T-cell (primary cell): ENCODE results near the gene CEBPG. TPM values are rescaled to one million over a fixed set of nuclear protein-coding genes. Genes with fewer than 3 reads are reported as not detected.

Experiments
- ATAC-seq, 4 experiments: fragments of 200-7000 bp in 3 of 4; fragments of 150-1000 bp in 1 of 4; cut with Tn5 transposase; replicated peaks in 1 of 4; 1 replicate in 3 of 4; 2 replicates in 1 of 4; pipeline ENCODE4 v1.10.0; 2021; ENCODE audit warnings: moderate library complexity in 3 of 4, mild to moderate bottlenecking in 2 of 4, moderate number of reproducible peaks in 1 of 4
- CTCF ChIA-PET, 2 donors: fragments of 300-600 bp; sonication (Branson Sonifier 250); formaldehyde crosslinking; loops; one replicate each; lab custom pipeline; 2022; ENCODE audit warnings: antibody characterized with exemption in 2 of 2; lab: Charles Lee
- POLR2A ChIA-PET, 2 donors: fragments of 300-600 bp; sonication (Branson Sonifier 250); formaldehyde crosslinking; loops; one replicate each; lab custom pipeline; 2022; ENCODE audit warnings: antibody characterized with exemption in 2 of 2; lab: Charles Lee
- DNase-seq, 35 experiments: peaks; one replicate each; pipeline versions ENCODE4 v3.0.0 to v3.0.0-alpha.2; 2013 to 2023
- H3K27ac ChIP-seq: one replicate; pipeline ENCODE4 v1.5.1; 2013; ENCODE audit warnings: low read length
- H3K27me3 ChIP-seq, 2 experiments: replicated peaks in 1 of 2; 1 replicate in 1 of 2; 2 replicates in 1 of 2; pipeline versions ENCODE4 v1.6.1 to v1.7.0; 2013; ENCODE audit warnings: low read length in 1 of 2, mixed read lengths in 1 of 2; ENCODE audit not compliant: control insufficient read depth in 2 of 2, insufficient read depth in 2 of 2; ENCODE audit errors: extremely low read depth in 1 of 2
- H3K36me3 ChIP-seq, 2 donors: 1 replicate in 1 of 2; 2 replicates in 1 of 2; pipeline versions ENCODE4 v1.6.1 to v1.7.0; 2013; ENCODE audit warnings: low read length in 1 of 2; ENCODE audit not compliant: control insufficient read depth in 2 of 2, insufficient read depth in 1 of 2; ENCODE audit errors: extremely low read depth in 1 of 2
- H3K4me1 ChIP-seq, 2 experiments: 1 replicate in 1 of 2; 2 replicates in 1 of 2; pipeline versions ENCODE4 v1.6.1 to v1.7.0; 2013; ENCODE audit warnings: low read length in 2 of 2, mixed read lengths in 1 of 2; ENCODE audit not compliant: insufficient read depth in 2 of 2, control insufficient read depth in 1 of 2; ENCODE audit errors: extremely low read depth in 1 of 2
- H3K4me3 ChIP-seq, 2 donors: 1 replicate in 1 of 2; 2 replicates in 1 of 2; pipeline versions ENCODE4 v1.5.1 to v1.7.0; 2013; ENCODE audit warnings: mild to moderate bottlenecking in 2 of 2, low read length in 1 of 2, moderate library complexity in 1 of 2; ENCODE audit not compliant: control insufficient read depth in 1 of 2; ENCODE audit errors: extremely low read depth in 1 of 2
- H3K9me3 ChIP-seq: 2 replicates; pipeline ENCODE4 v1.7.0; 2013
- H3K27ac Mint-ChIP-seq, 2 donors: one replicate each; pipeline ENCODE4 v1.8.0; 2020 to 2021; ENCODE audit warnings: mild to moderate bottlenecking in 2 of 2, mixed read lengths in 2 of 2
- H3K27me3 Mint-ChIP-seq, 2 donors: one replicate each; pipeline ENCODE4 v1.8.0; 2021 to 2022; ENCODE audit warnings: mixed read lengths in 2 of 2
- H3K36me3 Mint-ChIP-seq: one replicate; pipeline ENCODE4 v1.8.0; 2021; ENCODE audit warnings: mixed read lengths
- H3K4me1 Mint-ChIP-seq, 3 donors: one replicate each; pipeline ENCODE4 v1.8.0; 2020 to 2022; ENCODE audit warnings: mixed read lengths in 3 of 3, mild to moderate bottlenecking in 1 of 3
- H3K4me3 Mint-ChIP-seq, 3 donors: one replicate each; pipeline ENCODE4 v1.8.0; 2020 to 2022; ENCODE audit warnings: mild to moderate bottlenecking in 3 of 3, mixed read lengths in 3 of 3, moderate library complexity in 3 of 3
- H3K9me3 Mint-ChIP-seq, 3 donors: one replicate each; pipeline ENCODE4 v1.8.0; 2020 to 2022; ENCODE audit warnings: mixed read lengths in 3 of 3
- WGBS: methylation state at CpG from one replicate; pipeline ENCODE4 v1.1.5; 2013; ENCODE audit warnings: missing lambda C conversion rate; ENCODE audit not compliant: insufficient coverage; 5-methylcytosine and 5-hydroxymethylcytosine counted together
- total RNA-seq, 35 experiments: library from RNA in 6 of 35; stranded (reverse) in 6 of 35; fragments of 120-200 nt in 1 of 35; gene quantifications; one replicate each; pipeline versions ENCODE4 v1.2.1 to v1.2.4 and lab custom pipeline; 2013 to 2026

Gene CEBPG
- total RNA-seq, 5 donors from 2014 or later (not counting 1 experiment from before 2014, with no cell fraction given), result 15.9 to 27.1 (median 25.1) TPM

DNA sequence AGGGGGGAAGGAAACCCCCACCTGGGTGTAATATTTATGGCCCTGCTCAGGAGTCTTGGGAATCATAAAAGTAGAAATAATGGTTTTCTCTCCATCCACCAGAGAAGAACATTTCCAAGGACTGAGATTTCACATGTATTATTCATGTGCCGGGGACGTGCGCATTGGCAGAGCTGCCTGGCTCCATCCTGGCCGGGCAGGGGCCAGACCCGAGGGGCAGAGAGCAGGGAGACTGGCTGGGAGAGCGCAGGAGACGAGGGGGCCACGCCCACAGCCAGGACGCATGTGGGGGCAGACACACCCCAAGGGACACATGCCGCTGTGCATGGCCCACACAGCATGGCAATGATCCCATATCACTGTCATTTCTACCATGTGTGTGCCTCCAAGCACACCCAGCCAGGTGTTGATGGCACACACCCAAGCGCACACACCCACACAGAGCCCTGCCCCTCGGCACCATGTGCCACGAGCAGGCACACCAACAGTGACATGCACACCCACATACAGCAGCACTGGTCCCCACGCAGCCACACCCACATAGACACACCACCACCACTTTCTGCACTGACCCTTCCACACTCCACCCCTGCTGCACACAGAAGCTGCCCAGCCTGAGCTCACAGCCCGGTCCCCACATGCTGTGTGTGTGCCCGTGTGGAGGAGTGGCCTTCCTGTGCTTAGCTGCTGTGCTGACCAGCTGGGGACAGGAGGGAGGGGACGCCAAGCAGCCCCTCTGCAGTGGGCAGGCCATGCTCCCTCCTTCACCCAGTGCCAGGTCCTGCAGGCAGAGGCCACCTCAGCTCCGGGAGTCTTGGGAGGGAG lies 39.3 kb downstream of the CEBPG start:
- ChIA-PET CTCF (interaction anchor here in 1 of 2 donors (0.5 kb wide), 1 partner anchor 649 kb away, joined by 6 read pairs; no protein-coding TSS in a partner anchor), POLR2A (no interaction called here)

DNA sequence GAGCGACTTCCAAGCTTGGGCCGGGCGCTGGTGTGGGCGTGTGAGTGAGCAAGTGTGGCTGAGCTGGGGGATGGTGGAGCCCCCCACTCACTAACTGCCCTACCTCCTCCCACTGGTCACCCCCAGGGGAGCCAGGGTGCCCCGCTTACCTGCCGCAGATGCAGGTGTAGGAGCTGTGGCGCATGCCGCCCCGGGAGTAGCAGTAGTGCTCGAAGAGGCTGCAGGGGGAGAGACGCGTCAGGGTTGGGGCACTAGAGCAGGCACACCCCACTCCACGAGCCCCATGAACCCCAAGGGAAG lies 39.9 kb downstream of the CEBPG start:
- POLR2A ChIA-PET, result no interaction called here
- WGBS, result 91% methylated on average over 4 of the region's 13 CpGs
- no peaks in the 10 kb centered on the region for H3K9me3 Mint-ChIP-seq
- peaks cover 0 to 7% of the 10 kb centered on the region in 2 donors for H3K36me3 ChIP-seq
- H3K27ac ChIP-seq, result no peak overlapping the region
- no peaks in the 10 kb centered on the region for H3K36me3 Mint-ChIP-seq
- no peaks in the 10 kb centered on the region for H3K27me3 ChIP-seq
- CTCF ChIA-PET, result interaction anchor here in 1 of 2 donors (0.5 kb wide), 1 partner anchor 650 kb away, joined by 6 read pairs; no protein-coding TSS in a partner anchor
- no peak overlapping the region for H3K4me3 ChIP-seq
- no peaks in the 10 kb centered on the region for H3K27me3 Mint-ChIP-seq
- no peaks in the 10 kb centered on the region for H3K9me3 ChIP-seq
- no peak overlapping the region for H3K27ac Mint-ChIP-seq
- no peak for DNase-seq
- no peak for ATAC-seq
- H3K4me1 Mint-ChIP-seq, result peaks cover 7 to 10% (median 8%) of the 10 kb centered on the region in 3 donors
- H3K4me1 ChIP-seq, result peaks cover 0 to 9% of the 10 kb centered on the region in 2 experiments
- no peak overlapping the region for H3K4me3 Mint-ChIP-seq

More for the DNA sequence above, 39.3 kb downstream of the CEBPG start:
- peaks cover 7 to 10% (median 8%) of the 10 kb centered on the region in 3 donors for H3K4me1 Mint-ChIP-seq
- no peaks in the 10 kb centered on the region for H3K27me3 Mint-ChIP-seq
- Histone ChIP-seq H3K9me3 (no peaks in the 10 kb centered on the region), H3K27me3 (no peaks in the 10 kb centered on the region), H3K27ac (no peak overlapping the region), H3K36me3 (peaks cover 0 to 7% of the 10 kb centered on the region in 2 donors), H3K4me1 (peaks cover 0 to 9% of the 10 kb centered on the region in 2 experiments), H3K4me3 (no peak overlapping the region)
- WGBS, result 83% methylated on average over 15 of the region's 18 CpGs
- no peak overlapping the region for H3K27ac Mint-ChIP-seq
- DNase-seq (no peak), ATAC-seq (no peak)
- H3K4me3 Mint-ChIP-seq, result no peak overlapping the region
- H3K36me3 Mint-ChIP-seq, result no peaks in the 10 kb centered on the region
- H3K9me3 Mint-ChIP-seq, result no peaks in the 10 kb centered on the region

DNA sequence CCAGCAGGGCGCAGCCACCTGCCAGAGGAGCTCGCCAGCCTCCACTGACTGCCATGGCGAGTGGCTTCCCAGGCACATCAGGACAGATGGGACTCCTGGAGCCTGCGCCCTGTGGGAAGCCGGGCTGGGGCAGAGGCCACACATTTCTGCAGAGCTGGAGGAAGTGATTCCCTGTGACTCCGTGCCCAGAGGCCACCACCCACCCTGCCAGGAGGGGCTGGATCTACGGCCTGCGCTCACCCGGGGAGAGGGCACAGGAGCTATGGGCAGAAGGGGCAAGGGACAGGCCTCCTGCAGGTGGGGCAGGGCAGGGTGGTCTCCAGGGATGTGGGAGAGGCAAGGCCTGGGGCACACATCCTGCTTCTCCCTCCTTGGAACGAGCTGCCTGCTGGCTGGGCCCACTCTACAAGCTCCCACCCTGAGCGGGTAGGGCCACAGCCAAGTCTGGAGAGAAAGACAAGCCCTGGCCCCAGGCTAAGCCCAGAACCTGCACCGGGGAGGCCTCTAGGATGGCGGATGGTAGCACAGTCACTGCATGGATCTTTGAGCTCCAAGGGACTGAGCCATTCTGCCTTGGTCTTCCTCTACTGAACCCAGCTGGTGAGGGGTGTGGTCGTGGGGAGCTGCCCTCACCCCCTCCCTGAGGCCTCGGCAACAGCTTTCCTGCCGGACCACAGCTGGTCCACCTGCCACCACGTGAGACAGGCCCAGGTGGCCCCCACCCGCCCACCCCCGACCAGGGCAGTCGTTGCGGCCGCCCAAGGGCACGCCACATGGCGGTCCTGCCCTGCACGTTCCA lies 40.6 kb downstream of the CEBPG start:
- no peak overlapping the region for H3K4me3 ChIP-seq
- ChIA-PET POLR2A (no interaction called here), CTCF (interaction anchor here in 1 of 2 donors (0.6 kb wide), 1 partner anchor 384 kb away, joined by 5 read pairs; no protein-coding TSS in a partner anchor)
- H3K36me3 ChIP-seq, result peaks cover 0 to 7% of the 10 kb centered on the region in 2 donors
- ATAC-seq, result no peak
- WGBS, result 89% methylated on average over 16 of the region's 25 CpGs
- H3K36me3 Mint-ChIP-seq, result no peaks in the 10 kb centered on the region
- H3K4me1 ChIP-seq, result peaks cover 0 to 9% of the 10 kb centered on the region in 2 experiments
- H3K4me1 Mint-ChIP-seq, result peaks cover 7 to 10% (median 8%) of the 10 kb centered on the region in 3 donors
- DNase-seq, result no peak
- H3K9me3 ChIP-seq, result no peaks in the 10 kb centered on the region
- no peak overlapping the region for H3K4me3 Mint-ChIP-seq
- H3K9me3 Mint-ChIP-seq, result no peaks in the 10 kb centered on the region
- no peaks in the 10 kb centered on the region for H3K27me3 Mint-ChIP-seq
- no peak overlapping the region for H3K27ac ChIP-seq
- H3K27ac Mint-ChIP-seq, result no peak overlapping the region
- H3K27me3 ChIP-seq, result no peaks in the 10 kb centered on the region

DNA sequence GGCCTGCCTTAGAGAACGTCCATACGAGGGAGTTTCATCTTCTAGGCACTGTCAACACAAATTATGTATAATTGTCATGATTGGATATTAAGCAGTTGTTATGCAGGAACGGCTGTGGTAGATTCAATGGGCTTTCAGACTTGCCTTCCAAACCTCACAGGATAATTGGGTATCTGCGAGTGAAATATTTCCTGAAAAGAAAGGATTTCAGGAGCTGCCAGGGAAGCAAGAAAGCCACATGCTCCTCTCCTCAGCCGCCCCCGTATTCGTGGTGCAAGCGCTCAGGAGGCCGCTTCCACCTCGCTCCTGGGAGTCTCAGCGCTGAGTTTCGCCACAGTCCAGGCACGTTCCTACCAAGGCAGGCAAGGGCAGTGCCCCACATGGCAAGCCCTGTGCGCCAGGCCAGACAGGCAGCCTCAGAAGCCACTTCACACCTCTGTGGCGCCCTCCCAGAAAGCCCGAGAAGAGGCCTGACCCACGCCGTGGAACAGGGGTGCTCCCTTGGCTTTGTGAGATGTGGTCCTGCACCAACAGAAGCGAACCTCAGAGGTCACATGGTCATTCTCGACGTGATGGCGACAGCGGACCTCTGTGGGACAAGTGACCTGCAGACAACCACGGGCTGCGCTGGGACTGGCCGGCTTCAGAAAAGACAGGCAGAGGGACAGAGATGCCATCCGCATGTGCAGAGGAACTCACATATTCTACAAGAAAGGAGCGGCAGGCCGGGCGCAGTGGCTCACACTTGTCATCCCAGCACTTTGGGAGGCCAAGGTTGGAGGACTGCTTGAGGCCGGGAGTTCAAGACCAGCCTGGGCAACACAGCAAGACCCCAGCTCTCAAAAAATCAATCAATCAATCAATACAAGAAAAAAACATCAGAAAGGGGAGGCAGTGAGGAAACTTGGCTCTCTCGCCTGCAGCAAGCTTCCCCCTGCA lies 41.4 kb downstream of the CEBPG start:
- Mint-ChIP-seq H3K9me3 (no peaks in the 10 kb centered on the region), H3K4me3 (no peak overlapping the region), H3K27ac (no peak overlapping the region), H3K36me3 (no peaks in the 10 kb centered on the region), H3K27me3 (no peaks in the 10 kb centered on the region), H3K4me1 (peaks cover 7 to 10% (median 8%) of the 10 kb centered on the region in 3 donors)
- Histone ChIP-seq H3K9me3 (no peaks in the 10 kb centered on the region), H3K27me3 (no peaks in the 10 kb centered on the region), H3K27ac (no peak overlapping the region), H3K4me3 (no peak overlapping the region), H3K4me1 (peaks cover 0 to 9% of the 10 kb centered on the region in 2 experiments), H3K36me3 (peaks cover 4 to 7% of the 10 kb centered on the region in 2 donors)
- ATAC-seq, result no peak
- POLR2A ChIA-PET, result no interaction called here
- no peak for DNase-seq
- WGBS, result 91% methylated on average over 28 of the region's 32 CpGs
- CTCF ChIA-PET, result interaction anchor here (0.5 to 1.4 kb wide), 3 partner anchors 8 to 682 kb away, joined by 3 to 5 read pairs (median 4); no protein-coding TSS in a partner anchor

DNA sequence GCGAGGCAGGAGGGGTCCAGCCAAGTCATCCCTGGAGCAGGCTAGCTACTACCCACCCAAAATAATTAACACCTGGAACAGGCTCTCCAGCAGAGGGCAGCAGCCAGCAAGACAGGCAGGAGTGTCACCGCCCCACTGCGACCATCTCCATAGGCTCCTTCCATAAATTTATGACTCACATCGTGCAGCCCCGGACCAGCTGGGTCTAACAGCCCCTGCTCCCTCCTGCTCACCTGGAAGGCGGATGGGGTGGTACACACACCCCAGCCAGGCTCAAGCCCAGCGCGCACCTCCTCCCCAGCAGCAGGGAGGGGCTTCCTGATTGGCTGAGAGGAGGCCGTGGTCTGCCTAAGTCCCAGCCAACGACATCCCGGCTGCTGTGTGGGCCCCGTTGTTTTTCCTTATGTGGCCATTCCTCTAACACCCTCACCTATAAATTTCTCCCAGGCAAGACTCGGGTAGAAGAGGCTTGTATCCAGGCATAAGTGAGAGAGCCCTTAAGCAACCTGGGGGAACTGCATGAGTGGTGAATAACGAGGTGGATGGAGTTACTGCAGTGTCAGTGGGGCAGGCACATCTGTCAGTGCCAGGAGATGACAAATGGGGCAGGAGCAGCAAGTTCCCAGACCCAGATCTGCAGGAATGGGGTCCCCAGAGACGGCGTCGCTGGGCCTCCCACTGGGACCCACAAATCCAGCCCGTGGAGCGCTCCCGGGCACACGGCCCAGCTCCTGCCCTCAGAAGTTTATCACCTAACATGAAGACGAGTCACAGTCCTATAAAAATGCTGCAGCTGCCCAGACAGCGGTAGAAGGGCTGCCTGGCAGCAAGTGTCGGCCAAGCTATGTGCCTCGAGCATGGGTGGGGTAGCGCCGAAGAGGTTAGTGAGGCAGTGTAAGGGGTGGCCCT lies 43.1 kb downstream of the CEBPG start:
- POLR2A ChIA-PET, result interaction anchor here in 1 of 2 donors (0.6 kb wide), 1 partner anchor 757 kb away, joined by 3 read pairs; no protein-coding TSS in a partner anchor
- no peaks in the 10 kb centered on the region for H3K27me3 ChIP-seq
- H3K4me3 ChIP-seq, result peak overlapping the region; percentile 8 to 31
- H3K9me3 ChIP-seq, result no peaks in the 10 kb centered on the region
- Mint-ChIP-seq H3K27me3 (no peaks in the 10 kb centered on the region), H3K36me3 (no peaks in the 10 kb centered on the region), H3K27ac (peak overlapping the region in 1 of 2 donors; percentile 46), H3K9me3 (no peaks in the 10 kb centered on the region), H3K4me1 (peaks cover 7 to 10% (median 8%) of the 10 kb centered on the region in 3 donors), H3K4me3 (peak overlapping the region; percentile 62 to 67 (median 64))
- H3K4me1 ChIP-seq, result peaks cover 0 to 9% of the 10 kb centered on the region in 2 experiments
- no peak overlapping the region for H3K27ac ChIP-seq
- CTCF ChIA-PET, result interaction anchor here (0.5 to 1.4 kb wide), 5 partner anchors 10 to 1316 kb away, joined by 3 to 4 read pairs (median 3); no protein-coding TSS in a partner anchor
- DNase-seq (peak; percentile 25 to 69 (median 58)), ATAC-seq (peak; percentile 71 to 79 (median 77))
- WGBS, result 62% methylated on average over 22 of the region's 27 CpGs
- peaks cover 0 to 4% of the 10 kb centered on the region in 2 donors for H3K36me3 ChIP-seq
